Measurements from ENCODE around the gene HOMEZ.

Gene HOMEZ

GRCh38 chr14:23307687-23308644 lies 22.0 kb upstream of the HOMEZ start:
- DNase-seq (ENCODE audit: low read depth in 1 of 2, low spot score in 1 of 2): no peak

- DNase-seq (ENCODE audit: low read depth in 1 of 2, low spot score in 1 of 2): no peak
Measured at GRCh38 chr14:23307146-23307530, 21.2 kb upstream of the HOMEZ start.

- DNase-seq (ENCODE audit: low read depth in 1 of 2, low spot score in 1 of 2): no peak
Measured at GRCh38 chr14:23306412-23307145, 20.6 kb upstream of the HOMEZ start, which contains the start of gene BCL2L2. Gene BCL2L2 (plus strand): TSS chr14:23306833. CDS start chr14:23307768, 935 bp downstream.

DNA sequence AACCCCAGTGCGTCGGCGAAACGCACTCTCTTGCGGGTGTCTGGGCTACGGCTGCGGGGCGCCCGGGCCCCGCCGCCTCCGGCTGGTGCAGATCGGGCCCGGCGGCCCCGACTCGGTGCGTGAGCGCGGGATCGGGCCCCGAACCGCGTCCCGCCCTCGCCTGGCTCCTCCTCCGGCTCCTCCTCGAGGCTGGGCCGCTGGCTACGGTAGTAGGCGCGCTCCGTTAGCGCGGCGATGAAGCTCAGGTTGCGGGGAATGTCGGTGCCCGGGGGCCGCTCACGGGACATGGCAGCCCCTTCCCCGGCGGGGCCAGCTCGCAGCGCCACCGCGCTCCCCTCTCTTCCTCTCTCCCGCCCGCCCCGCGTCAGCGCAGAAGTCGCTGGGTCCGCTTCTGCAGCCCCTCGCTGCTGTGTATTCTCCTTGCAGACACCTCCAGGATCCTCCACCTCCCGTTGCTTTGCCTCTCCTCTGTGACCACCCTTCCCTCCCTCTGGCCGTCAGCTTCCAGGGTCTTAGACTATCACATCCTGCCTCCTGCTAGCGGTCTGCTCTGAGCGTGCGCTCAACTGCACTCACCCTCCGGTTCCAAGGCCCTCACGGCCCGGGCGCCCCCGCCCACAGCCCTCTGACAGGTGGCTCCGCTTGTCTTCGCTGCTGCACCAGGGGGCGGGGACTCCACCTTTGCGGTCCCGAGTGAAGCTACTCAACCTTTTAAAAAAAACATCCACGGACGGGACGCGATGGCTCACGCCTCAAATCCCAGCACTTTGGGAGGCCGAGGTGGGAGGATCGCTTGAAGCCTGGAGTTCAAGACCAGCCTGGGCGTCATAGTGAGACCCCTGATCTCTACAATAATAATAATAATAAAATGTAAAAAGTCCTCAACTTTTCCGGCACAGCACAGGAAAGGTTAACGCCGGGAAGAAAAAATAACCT lies 16.6 kb upstream of the HOMEZ start, which contains the start of gene PPP1R3E:
PPP1R3E (minus strand) TSS at position 570 of the 936 bp plus-strand sequence; CDS start at position 287, 283 bp downstream.
- DNase-seq (ENCODE audit: low read depth in 1 of 2, low spot score in 1 of 2): peak; percentile 77 to 79

DNA sequence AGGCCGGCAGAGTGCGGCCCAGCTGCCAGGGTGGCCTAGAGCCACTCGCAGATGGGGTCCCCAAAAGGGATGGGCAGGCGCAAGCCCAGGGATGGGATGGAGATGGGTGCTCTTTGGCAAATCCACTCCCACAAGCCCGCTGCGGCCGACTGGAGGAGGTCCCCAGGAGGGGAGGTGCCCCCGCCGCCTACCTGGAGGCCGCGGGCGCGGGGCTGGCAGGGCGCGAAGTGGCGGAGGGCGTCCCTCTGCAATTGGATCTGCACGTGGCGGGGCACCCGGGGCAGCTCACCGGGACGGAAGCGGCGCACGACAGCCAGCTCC lies 16.0 kb upstream of the HOMEZ start:
- DNase-seq (ENCODE audit: low read depth in 1 of 2, low spot score in 1 of 2): no peak

DNA sequence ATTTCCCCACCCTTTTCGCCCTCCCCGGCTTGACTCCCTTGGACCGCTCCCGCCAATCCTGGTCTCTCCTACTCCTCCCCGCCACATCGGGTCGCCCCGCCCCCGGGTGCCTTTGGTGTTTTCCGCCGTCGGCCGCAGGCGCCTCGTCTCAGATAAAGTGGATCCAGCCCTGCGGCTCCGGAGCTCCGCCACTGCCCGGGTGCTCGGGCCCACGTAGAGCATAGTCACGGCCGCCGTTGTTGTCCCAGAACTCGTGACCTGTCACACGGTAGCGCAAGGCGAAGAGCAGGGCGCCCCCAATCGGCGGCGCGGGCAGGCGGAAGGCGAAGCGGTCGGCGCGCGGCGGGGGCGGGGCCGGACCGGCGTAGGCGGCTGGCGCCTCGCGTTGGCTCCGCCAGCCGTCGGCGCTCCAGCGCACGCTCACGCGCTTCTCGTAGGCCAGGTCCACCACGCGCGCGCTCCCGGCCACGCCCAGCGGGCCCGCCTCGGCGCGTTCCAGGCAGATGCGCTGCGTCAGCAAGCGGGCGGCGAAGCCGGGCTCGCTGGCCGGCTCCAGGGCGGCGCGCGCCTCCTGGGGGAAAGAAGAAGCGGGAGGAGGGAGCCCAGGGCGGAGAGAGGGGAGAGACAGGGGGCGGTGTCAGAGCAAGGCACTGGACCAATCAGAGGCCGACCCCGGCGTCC lies 15.5 kb upstream of the HOMEZ start:
- peak; percentile 96 to 97 for DNase-seq (ENCODE audit: low read depth in 1 of 2, low spot score in 1 of 2)

- no peak for DNase-seq (ENCODE audit: low read depth in 1 of 2, low spot score in 1 of 2)
Measured at GRCh38 chr14:23300687-23301223, 14.8 kb upstream of the HOMEZ start.

GRCh38 chr14:23299986-23300686 lies 14.2 kb upstream of the HOMEZ start:
- no peak for DNase-seq (ENCODE audit: low read depth in 1 of 2, low spot score in 1 of 2)

DNA sequence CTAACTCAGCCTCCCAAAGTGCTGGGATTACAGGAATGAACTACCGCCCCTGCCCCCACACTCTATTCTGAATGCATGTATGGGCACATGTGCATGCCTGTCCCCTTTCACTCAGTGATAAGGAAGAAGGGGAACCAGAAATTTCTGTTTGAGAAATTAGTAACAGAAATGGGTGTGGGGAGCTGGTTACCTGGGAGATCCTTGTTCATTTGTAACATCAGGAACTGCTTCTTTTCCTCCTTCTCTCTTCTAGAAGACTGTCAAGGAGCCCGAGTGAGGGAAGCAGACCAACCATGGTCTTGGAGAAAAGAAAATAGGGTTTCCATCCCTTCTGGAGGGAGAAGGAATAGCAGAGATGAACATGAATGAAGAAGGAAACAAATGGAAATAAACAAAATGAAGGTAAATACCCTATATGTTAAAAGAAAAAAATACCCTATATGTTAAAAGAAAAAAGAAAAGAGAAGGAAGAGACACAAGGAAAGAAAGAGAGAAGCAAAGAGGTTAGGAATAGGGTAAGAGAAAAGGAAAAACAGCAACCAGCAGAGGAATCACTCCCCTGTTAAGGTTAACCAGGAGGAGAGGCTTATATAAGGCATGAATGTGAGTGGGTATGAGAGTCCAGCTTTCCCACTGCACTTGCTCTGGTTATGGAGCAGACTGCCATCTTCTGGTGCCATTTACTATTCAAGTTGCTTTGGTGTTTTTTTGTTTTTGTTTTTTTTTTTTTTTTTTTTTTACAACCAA lies 13.5 kb upstream of the HOMEZ start:
- no peak for DNase-seq (ENCODE audit: low read depth in 1 of 2, low spot score in 1 of 2)

DNA sequence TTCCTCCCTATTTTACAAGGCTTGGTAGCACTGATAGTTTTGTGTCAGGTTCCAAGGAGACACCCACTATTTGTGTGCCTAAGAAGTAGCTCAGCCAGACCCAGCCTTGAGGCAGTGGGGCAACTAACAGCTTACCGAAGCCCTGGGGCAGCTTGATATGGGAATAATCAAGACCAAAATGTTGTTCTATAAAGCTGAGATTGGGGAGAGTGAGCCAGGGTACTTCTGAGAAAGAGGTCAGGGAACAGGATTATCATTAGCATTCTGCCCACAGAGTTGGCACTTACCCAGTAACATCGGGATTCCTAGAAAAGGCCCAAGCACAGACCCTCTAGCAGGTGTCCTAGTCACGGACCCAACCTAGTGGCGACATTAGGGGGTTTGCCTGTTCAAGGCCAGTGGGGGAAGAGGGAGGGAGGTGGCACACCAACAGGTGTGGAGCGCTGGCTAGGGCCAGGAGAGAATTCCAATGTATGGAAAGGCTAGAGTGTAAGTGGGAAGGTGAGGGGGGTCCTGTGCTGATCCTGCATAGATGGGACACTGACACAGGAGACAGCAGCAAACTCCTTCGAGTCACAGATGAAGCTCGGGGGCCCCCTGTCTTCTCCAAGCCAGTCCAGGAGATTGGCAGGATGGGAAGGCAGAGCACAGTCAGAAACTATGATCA lies 11.8 kb upstream of the HOMEZ start:
- DNase-seq (ENCODE audit: low read depth in 1 of 2, low spot score in 1 of 2): no peak

DNA sequence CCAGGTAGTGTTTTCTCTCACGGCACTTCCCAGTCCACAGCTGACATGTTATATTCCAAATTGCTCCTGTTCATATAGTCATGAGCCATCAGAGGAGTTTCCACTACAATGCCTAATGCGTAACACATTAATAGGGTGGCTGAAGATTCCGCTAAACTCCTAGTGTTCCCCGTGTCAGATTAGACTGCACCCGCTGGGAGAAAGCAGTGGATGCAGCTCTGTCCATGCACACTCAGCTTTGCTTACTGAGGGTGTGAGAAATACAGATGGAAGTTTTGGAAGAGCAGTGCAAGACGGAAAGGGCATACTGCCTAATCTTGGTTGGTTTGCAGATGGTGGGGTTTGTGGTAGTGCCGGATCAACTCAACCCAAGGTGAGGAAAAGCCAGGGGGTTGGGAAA lies 11.2 kb upstream of the HOMEZ start:
- DNase-seq (ENCODE audit: low read depth in 1 of 2, low spot score in 1 of 2): no peak

DNA sequence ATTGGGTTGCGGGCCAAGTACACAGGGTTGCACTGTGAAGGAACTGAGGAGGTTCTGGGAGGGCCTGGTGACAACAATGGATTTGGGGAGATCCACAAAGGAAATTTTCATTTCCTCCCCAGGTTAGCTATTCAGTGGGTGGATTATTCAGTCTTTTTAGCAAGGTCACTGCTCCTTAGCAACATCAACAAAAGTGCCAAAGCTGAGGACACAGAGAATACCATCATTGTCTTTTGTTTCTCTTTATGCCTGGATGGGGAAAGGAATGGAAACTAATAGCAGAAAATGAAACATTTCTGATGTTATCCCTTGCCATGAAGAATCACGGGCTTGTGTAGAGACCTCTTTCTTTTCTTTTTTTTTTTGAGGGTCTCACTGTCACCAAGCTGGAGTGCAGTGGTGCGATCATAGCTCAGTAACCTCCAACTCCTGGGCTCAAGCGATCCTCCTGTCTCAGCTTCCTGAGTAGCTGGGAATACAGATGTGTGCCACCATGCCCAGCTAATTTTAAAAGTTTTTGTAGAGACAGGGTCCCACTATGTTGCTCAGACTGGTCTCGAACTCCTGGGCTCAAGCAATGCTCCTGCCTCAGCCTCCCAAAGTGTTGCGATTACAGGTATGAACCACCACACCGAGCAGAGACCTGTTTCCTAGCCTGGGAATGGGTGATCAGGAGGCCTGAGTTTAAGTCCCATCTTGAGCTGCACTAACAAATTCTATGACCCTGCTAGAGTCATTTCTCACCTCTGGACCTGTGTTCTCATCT lies 10.3 kb upstream of the HOMEZ start:
- DNase-seq (ENCODE audit: low read depth in 1 of 2, low spot score in 1 of 2): no peak

- peak in 1 of 2 donors; percentile 18 for DNase-seq (ENCODE audit: low read depth in 1 of 2, low spot score in 1 of 2)
Measured at GRCh38 chr14:23294734-23295561, 9.0 kb upstream of the HOMEZ start.

- no peak for DNase-seq (ENCODE audit: low read depth in 1 of 2, low spot score in 1 of 2)
Measured at GRCh38 chr14:23286902-23287479, 1.1 kb upstream of the HOMEZ start.

DNA sequence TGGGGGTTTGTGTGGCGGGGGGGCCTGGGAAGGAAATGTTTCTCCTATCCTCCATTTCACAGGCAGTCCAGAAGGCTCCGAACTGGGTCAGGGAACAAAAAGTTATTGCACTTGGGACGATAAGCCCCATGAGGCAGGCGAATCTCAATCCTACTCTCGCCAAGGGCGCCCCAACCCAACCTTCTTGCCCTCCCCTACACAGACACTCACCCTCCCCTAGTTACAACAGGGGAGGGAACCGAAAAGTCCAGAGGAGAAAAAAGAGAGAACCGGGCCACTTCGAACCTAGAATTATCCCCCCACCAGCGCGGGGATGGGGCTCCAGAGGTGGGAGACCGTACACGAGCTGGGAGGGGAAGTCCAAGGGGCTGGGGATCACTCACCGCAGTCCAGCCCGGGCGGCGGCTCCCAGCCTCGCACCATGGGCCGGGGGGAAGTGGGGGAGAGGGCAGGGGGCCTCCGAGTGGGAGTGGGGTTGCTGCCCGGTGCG lies 357 bp downstream of the HOMEZ start:
- no peak for DNase-seq (ENCODE audit: low read depth in 1 of 2, low spot score in 1 of 2)
